ENCODE results near the gene MRAP2.

The MRAP2 gene

GRCh38 chr6:83985715-83986114, 47.9 kb upstream of the MRAP2 start:
- TF ChIP-seq EZH2 (IDR thresholded peaks at IDR 0.05; ENCODE audit: borderline replicate concordance, low read length) (no peak), CTCF (IDR thresholded peaks at IDR 0.05; ENCODE audit: low read length) (no peak)
- Histone ChIP-seq H3K79me2 (ENCODE audit: insufficient read depth, low read length) (no peaks in the 10 kb centered on the region), H2AFZ (ENCODE audit: low read length) (no peak overlapping the region)

GRCh38 chr6:83998021-83998584, 35.5 kb upstream of the MRAP2 start:
- no peaks in the 10 kb centered on the region for H3F3A ChIP-seq (ENCODE audit: insufficient read depth, low read length)
- H3K9me2 ChIP-seq (ENCODE audit: low read depth, low read length) = no peaks in the 10 kb centered on the region
- H3K9me3 ChIP-seq (ENCODE audit: low read length) = no peaks in the 10 kb centered on the region
- TF ChIP-seq EZH2 (IDR thresholded peaks at IDR 0.05; ENCODE audit: borderline replicate concordance, low read length) (no peak), CTCF (IDR thresholded peaks at IDR 0.05; ENCODE audit: low read length) (no peak)
- no peaks in the 10 kb centered on the region for H4K20me1 ChIP-seq (ENCODE audit: insufficient read depth, low read length)
- H3K4me1 ChIP-seq (ENCODE audit: insufficient read depth, low read length, severe bottlenecking) = no peaks in the 10 kb centered on the region
- H3K79me2 ChIP-seq (ENCODE audit: insufficient read depth, low read length) = no peaks in the 10 kb centered on the region
- H3K4me2 ChIP-seq (ENCODE audit: low read length) = no peak overlapping the region
- no peak overlapping the region for H3K9ac ChIP-seq (ENCODE audit: low read length)
- no peak overlapping the region for H2AFZ ChIP-seq (ENCODE audit: low read length)
- H3K27me3 ChIP-seq (ENCODE audit: insufficient read depth, low read length) = no peaks in the 10 kb centered on the region
- no peak overlapping the region for H3K4me3 ChIP-seq (ENCODE audit: low read depth, low read length, poor library complexity, severe bottlenecking)
- H3K27ac ChIP-seq (ENCODE audit: low read depth, low read length, poor library complexity, severe bottlenecking) = no peak overlapping the region
- H3K36me3 ChIP-seq (ENCODE audit: insufficient read depth, low read length) = no peaks in the 10 kb centered on the region

More at GRCh38 chr6:83985715-83986114, 47.9 kb upstream of the MRAP2 start:
- Histone ChIP-seq H3K4me3 (ENCODE audit: low read depth, low read length, poor library complexity, severe bottlenecking) (no peak overlapping the region), H3K9me2 (ENCODE audit: low read depth, low read length) (no peaks in the 10 kb centered on the region), H3K27me3 (ENCODE audit: insufficient read depth, low read length) (no peaks in the 10 kb centered on the region), H3K9me3 (ENCODE audit: low read length) (0 out of 2 replicates have a peak, but pooled peaks cover 2% of the 10 kb centered on the region), H3K4me2 (ENCODE audit: low read length) (no peak overlapping the region), H4K20me1 (ENCODE audit: insufficient read depth, low read length) (no peaks in the 10 kb centered on the region), H3K4me1 (ENCODE audit: insufficient read depth, low read length, severe bottlenecking) (no peaks in the 10 kb centered on the region), H3K36me3 (ENCODE audit: insufficient read depth, low read length) (no peaks in the 10 kb centered on the region), H3K27ac (ENCODE audit: low read depth, low read length, poor library complexity, severe bottlenecking) (no peak overlapping the region), H3F3A (ENCODE audit: insufficient read depth, low read length) (no peaks in the 10 kb centered on the region), H3K9ac (ENCODE audit: low read length) (no peak overlapping the region)

- no peaks in the 10 kb centered on the region for H4K20me1 ChIP-seq (ENCODE audit: insufficient read depth, low read length)
Observed at GRCh38 chr6:84001119-84001518, 32.5 kb upstream of the MRAP2 start.

More at GRCh38 chr6:84001119-84001518, 32.5 kb upstream of the MRAP2 start:
- Histone ChIP-seq H2AFZ (ENCODE audit: low read length) (no peak overlapping the region), H3K27ac (ENCODE audit: low read depth, low read length, poor library complexity, severe bottlenecking) (no peak overlapping the region), H3K27me3 (ENCODE audit: insufficient read depth, low read length) (no peaks in the 10 kb centered on the region), H3F3A (ENCODE audit: insufficient read depth, low read length) (no peaks in the 10 kb centered on the region), H3K36me3 (ENCODE audit: insufficient read depth, low read length) (no peaks in the 10 kb centered on the region), H3K4me2 (ENCODE audit: low read length) (no peak overlapping the region), H3K79me2 (ENCODE audit: insufficient read depth, low read length) (no peaks in the 10 kb centered on the region), H3K4me1 (ENCODE audit: insufficient read depth, low read length, severe bottlenecking) (no peaks in the 10 kb centered on the region), H3K4me3 (ENCODE audit: low read depth, low read length, poor library complexity, severe bottlenecking) (no peak overlapping the region), H3K9ac (ENCODE audit: low read length) (no peak overlapping the region), H3K9me2 (ENCODE audit: low read depth, low read length) (no peaks in the 10 kb centered on the region), H3K9me3 (ENCODE audit: low read length) (no peaks in the 10 kb centered on the region)
- TF ChIP-seq EZH2 (IDR thresholded peaks at IDR 0.05; ENCODE audit: borderline replicate concordance, low read length) (no peak), CTCF (IDR thresholded peaks at IDR 0.05; ENCODE audit: low read length) (no peak)

All from OCI-LY1 (cell line).